ENCODE measurements around the gene PTPRD.
"Not testable (repeated sequence)": the region's sequence is repeated elsewhere in the genome, so short reads cannot be mapped to it uniquely, and the experiment has no call there.

PTPRD gene

DNA sequence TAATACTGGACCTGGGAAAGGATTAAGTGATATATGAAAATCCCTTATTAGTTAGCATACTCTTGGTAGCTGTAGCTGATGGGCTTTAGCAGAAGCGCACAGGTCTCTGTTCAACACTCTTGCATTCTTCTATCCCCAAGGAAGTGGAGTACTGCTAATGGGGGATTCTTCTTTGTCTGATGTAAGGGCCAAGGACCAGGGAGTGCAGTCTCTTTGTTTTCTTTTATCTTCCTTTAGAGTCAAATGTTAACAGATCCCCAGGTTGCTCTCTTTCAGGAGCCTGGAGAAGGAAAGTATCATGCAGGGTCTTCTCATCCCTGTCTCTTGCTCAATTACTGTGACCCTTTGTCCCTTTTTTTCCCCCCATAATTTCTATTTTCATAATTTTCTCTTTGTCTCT, 1666.3 kb downstream of the PTPRD start:
- no peak for DNase-seq

GRCh38 chr9:8943392-8943791, 1669.4 kb downstream of the PTPRD start:
- no peak for DNase-seq

DNA sequence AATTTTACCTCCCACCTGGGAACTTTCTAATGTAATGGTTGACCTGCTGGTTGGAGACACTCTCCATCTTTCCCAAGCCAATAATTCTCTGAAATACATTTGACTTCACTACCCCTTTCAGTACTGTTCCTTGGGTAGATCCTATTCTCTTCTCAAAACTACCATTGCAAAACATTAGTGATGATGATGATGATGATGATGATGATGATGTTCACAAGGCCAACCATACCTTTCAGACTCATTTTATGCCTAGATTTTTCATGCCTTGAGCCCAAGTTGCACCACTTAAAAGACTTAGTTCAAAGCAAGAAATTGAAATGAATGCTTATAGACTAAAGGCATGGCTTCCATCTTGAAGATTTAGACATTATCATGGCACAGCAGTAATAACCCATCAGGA, 1672.2 kb downstream of the PTPRD start:
- DNase-seq, result no peak

- DNase-seq, result no peak
Measured at GRCh38 chr9:8926461-8926860, 1686.3 kb downstream of the PTPRD start.

DNA sequence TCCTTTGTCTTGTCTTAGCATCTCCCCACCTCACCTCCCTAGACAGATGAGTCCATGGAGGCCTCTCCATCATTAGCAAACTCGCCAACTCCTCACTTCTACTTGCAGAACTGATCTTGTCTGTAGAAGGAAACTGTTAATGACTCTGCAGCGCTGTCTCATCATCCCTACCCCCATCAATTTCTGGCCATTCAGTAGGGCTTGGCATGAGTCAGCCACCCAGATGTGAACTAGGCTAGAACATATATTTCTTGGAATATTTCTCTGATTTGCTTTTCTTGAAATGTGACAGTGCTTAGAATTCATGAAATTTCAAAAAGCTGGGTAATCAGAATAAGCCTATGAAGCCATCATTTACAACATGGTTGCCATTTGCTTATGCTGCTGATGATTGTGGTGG, 1688.2 kb downstream of the PTPRD start:
- no peak for DNase-seq

GRCh38 chr9:8920478-8921183, 1692.2 kb downstream of the PTPRD start:
- DNase-seq, result not testable (repeated sequence)

GRCh38 chr9:8917956-8918739, 1694.7 kb downstream of the PTPRD start:
- no peak for DNase-seq

- no peak for DNase-seq
Measured at GRCh38 chr9:8916771-8917170, 1696.0 kb downstream of the PTPRD start.

DNA sequence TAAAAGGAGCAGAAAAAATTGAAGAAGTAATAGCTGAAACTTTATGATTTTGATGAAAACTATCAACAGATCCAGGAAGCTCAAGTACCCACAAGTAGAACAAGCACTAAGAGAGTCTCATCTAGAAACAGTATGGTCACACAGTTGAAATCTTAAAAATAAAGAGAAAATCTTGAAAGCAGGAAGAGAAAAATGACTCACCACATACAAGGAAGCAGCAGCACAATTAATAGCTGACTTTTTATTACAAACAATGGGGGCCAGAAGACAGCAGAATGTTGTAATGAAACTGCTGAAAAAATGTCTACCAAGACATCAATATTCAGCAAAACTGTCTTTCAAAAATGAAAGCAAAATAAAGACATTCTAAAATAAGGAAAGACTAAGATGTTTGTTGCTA, 1704.9 kb downstream of the PTPRD start:
- no peak for DNase-seq

- no peak for DNase-seq
Measured at GRCh38 chr9:8905731-8906130, 1707.1 kb downstream of the PTPRD start.

DNA sequence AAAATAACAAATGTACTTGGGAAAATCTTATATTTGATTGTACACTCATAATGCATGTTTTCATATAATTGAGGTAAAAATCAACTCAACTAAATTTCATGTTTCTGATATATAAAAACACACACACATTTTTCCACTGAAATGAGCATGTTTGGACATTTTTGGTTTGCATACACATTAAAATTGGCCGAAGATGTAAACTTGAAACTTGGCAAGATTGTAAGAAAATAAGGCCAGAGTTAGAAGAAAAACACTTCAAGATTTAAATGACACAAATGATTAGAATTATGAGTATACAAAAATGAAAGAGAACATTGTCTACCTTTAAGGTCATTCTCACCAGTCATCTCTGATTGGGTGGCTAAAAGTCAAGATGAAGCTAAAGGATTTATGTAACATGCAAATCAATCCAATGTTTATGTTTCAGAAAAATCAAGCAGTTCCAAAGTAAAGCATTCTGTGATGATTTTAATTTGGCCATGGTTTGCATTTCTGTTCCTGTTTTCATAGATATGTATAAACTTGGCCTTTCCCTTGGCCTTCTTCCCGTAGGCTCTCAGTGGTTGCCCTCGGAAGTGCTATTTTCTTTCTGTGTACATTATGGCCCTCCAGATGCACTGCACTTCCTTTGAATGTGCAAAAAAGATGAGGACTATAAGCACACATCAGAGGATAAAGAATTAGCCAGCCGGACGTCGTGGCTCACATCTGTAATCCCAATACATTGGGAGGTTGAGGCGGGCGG, 1707.9 kb downstream of the PTPRD start:
- no peak for DNase-seq

DNA sequence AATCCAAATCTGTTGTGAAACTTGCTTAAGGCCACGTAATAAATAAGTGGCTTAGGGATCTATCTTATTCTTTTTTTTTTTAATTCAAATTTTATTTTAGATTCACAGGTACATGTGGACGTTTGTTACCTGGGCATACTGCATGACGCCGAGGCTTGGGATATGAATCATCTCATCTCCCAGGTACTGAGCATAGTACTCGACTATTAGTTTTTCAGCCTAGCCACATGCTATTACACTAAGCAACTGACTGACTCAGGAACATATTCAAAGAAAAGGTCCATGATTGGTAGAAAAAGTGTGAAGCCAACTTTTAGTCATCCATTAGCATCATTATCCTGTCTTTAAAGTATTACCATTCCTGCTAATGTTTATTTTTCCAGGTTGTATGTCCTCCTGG, 1709.7 kb downstream of the PTPRD start:
- DNase-seq, result no peak

DNA sequence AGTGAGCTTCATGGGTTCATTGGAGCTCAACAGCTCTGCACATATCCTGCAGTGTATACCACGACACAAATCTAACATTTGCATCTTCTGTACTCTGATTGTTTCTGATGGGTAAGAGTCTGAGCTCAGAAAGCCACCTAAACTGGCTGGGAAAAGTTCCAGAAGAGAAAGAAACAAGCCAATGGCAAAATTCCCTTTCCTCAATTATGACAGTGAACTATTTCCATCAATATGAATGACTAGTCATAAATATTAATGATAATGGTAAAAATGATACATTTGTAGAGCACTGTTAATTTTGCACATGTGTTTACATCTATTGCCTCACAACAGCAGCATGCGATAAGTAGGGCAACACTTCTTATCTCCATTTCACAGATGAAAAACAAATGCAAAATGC, 1711.7 kb downstream of the PTPRD start:
- no peak for DNase-seq

GRCh38 chr9:8899511-8899910, 1713.3 kb downstream of the PTPRD start:
- no peak for DNase-seq

GRCh38 chr9:8895861-8896224, 1717.0 kb downstream of the PTPRD start:
- no peak for DNase-seq

DNA sequence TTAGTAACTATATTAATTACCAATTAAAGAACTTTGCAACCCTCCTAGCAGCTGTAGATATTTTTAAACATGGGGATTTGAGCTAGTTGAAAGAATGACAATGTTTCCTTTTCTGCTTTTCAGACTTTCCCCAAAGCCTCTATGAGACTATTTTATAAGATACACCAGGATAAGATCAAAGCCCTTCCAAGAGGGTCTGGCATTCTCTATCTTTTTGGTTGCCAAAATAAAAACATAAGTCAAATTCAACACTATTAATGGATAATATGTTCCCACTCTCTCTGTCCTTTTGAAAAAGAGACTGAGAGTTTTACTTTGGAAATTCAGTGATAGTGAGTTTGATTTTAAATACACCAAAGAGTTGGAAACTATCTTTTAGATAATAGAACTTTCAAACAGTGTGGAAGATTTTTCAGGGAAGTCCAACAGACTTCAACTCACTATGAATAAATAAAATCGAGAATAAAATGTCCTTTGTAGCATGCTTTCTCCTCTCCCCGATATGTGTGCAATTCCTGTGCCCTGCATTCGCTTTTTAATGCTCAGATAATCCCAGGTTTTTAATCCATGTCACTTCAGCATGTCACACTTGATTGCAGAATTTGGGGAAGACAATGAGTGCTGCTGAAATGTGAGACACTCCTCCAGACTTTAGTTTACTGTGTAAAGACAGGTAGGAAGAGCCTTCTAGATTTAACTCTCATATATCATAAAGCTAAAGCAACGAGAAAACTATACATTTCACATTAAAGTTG, 1717.5 kb downstream of the PTPRD start:
- no peak for DNase-seq

- no peak for DNase-seq
Measured at GRCh38 chr9:8890695-8891094, 1722.1 kb downstream of the PTPRD start.

DNA sequence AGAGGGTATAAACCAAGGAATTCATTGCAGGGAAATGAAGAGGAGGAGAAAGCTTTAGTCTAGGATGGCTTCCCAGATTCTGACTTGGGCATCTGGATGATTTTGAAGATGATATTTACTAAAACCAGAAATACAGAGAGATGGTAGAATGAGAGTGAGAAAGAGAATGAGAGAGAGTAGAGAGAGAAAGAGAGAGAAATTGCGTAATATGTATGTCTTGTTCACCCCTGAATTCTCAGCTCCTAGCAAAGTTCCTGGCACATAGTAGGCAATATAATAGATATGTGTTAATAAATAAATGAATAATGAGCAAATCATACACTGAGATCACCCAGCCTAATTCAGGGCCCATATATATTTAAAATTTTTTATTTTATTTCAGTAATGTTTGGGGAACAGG, 1723.7 kb downstream of the PTPRD start:
- DNase-seq, result no peak

- no peak for DNase-seq
Measured at GRCh38 chr9:8888591-8888990, 1724.2 kb downstream of the PTPRD start.

GRCh38 chr9:8887369-8887768, 1725.4 kb downstream of the PTPRD start:
- no peak for DNase-seq

DNA sequence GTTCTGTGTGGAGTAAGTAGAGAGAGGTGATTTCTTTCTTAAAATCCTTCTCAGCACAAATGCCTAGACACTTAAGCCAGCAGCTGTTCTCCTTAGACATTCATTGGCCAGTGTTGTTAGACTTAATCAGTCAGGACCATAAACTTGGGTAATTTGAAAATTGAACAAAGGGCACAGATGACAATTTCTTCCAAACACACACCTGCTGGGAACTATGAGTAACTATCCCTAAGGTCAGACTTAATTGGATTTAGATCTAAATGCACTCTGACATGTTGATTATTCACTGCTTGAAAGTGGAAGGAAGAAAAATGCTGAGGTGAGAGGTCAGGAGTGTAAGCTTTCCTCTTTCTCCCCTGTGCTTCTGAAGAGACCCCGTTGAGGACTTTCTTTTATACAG, 1729.5 kb downstream of the PTPRD start:
- no peak for DNase-seq

DNA sequence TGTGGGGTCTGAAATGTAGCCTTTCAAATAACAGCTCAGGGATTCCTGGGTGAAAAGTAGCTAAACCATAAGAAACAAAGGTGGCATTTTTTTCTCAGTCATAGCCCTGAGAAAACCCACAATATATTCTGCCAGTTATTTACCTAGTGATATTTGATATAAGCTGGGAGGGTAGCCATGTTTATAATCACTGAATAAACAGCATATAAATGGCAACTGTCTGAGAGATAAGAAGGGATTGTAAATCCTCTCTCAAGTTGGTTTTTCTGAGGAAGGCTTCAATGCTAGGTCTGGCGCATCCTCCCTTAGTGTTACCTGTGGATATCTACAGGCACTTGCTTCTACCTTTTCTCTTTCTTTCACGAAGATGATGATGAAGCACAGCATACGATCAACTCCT, 1732.7 kb downstream of the PTPRD start:
- no peak for DNase-seq

DNA sequence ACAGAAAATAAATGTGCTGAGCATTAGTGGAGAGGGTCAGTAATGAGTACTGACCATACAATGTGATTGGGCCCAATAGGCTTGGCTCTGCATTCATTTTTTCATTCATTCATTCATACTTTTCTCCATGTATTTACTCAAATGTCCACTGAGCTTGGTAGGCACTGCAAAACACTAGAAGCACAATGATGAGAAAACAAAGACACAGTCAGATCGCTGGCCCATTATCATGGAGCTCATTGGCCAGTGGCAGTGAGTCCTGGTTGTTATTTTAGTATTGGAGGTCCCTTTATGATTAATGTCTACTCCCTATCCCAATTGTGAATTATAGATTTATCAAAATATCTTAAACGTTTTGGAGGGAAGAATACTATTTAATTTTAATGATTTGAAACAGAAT, 1733.5 kb downstream of the PTPRD start:
- DNase-seq, result no peak

Measured in cortex of kidney (tissue), 1 donor.